Stimulated activated CD4-positive, alpha-beta T cell treated with anti-CD3 and anti-CD28 coated beads, Interleukin-15, amount 100 ng/mL, for 1 hour (primary cell): Measurements from ENCODE around the gene LRRC32.
"Not testable (repeated sequence)": the region's sequence is repeated elsewhere in the genome, so short reads cannot be mapped to it uniquely, and the experiment has no call there.

ENCODE experiments used
- DNase-seq, 2 donors: peaks; one replicate each; pipeline ENCODE4 v3.0.0-alpha.2; 2020; ENCODE audit warnings: low read depth in 1 of 2, low spot score in 1 of 2

LRRC32 gene

GRCh38 chr11:76653012-76653673 is 17.4 kb downstream of the LRRC32 start:
- no peak for DNase-seq

- DNase-seq = no peak
Measured at GRCh38 chr11:76649851-76650372, 20.6 kb downstream of the LRRC32 start.

- DNase-seq = no peak
Measured at GRCh38 chr11:76649011-76649410, 21.5 kb downstream of the LRRC32 start.

- DNase-seq = no peak
Measured at GRCh38 chr11:76648061-76648460, 22.5 kb downstream of the LRRC32 start.

GRCh38 chr11:76646882-76647534 is 23.5 kb downstream of the LRRC32 start:
- DNase-seq = no peak

GRCh38 chr11:76644591-76644990 is 26.0 kb downstream of the LRRC32 start:
- no peak for DNase-seq

- not testable (repeated sequence) for DNase-seq
Measured at GRCh38 chr11:76643711-76644110, 26.8 kb downstream of the LRRC32 start.

- no peak for DNase-seq
Measured at GRCh38 chr11:76642341-76642740, 28.2 kb downstream of the LRRC32 start.

GRCh38 chr11:76641905-76642304 is 28.6 kb downstream of the LRRC32 start:
- no peak for DNase-seq

GRCh38 chr11:76640501-76640900 is 30.0 kb downstream of the LRRC32 start:
- no peak for DNase-seq

- DNase-seq = no peak
Measured at GRCh38 chr11:76639621-76640020, 30.9 kb downstream of the LRRC32 start.

- no peak for DNase-seq
Measured at GRCh38 chr11:76638270-76639197, 32.0 kb downstream of the LRRC32 start.

GRCh38 chr11:76637491-76638269 is 32.9 kb downstream of the LRRC32 start:
- no peak for DNase-seq

- DNase-seq = no peak
Measured at GRCh38 chr11:76636826-76637460, 33.6 kb downstream of the LRRC32 start.

- DNase-seq = no peak
Measured at GRCh38 chr11:76635991-76636738, 34.4 kb downstream of the LRRC32 start.

- no peak for DNase-seq
Measured at GRCh38 chr11:76634886-76635285, 35.7 kb downstream of the LRRC32 start.

- no peak for DNase-seq
Measured at GRCh38 chr11:76632492-76632891, 38.1 kb downstream of the LRRC32 start.

GRCh38 chr11:76631566-76632308 is 38.8 kb downstream of the LRRC32 start:
- DNase-seq = no peak
